ENCODE measurements around the gene ABCC3. TPM values are rescaled to one million over a fixed set of nuclear protein-coding genes. Genes with fewer than 3 reads are reported as not detected.

Gene ABCC3
- total RNA-seq, 1 donor from 2014 or later: 0.73 TPM

GRCh38 chr17:50587571-50587970, 47.1 kb upstream of the ABCC3 start:
- no peaks in the 10 kb centered on the region for H3K36me3 Mint-ChIP-seq (ENCODE audit: unreplicated experiment)
- peaks cover 26% of the 10 kb centered on the region for H3K27me3 Mint-ChIP-seq (ENCODE audit: unreplicated experiment)
- TF ChIP-seq CTCF (IDR thresholded peaks at IDR 0.05): no peak
- H3K27ac Mint-ChIP-seq (ENCODE audit: unreplicated experiment): no peak overlapping the region
- no peak overlapping the region for H3K4me3 Mint-ChIP-seq (ENCODE audit: unreplicated experiment)
- peaks cover 6% of the 10 kb centered on the region for H3K4me1 Mint-ChIP-seq (ENCODE audit: unreplicated experiment)
- no peak for DNase-seq (ENCODE audit: extremely low spot score, unreplicated experiment)
- H3K9me3 Mint-ChIP-seq (ENCODE audit: unreplicated experiment): no peaks in the 10 kb centered on the region

- Mint-ChIP-seq H3K27ac (ENCODE audit: unreplicated experiment) (no peak overlapping the region), H3K9me3 (ENCODE audit: unreplicated experiment) (no peaks in the 10 kb centered on the region), H3K27me3 (ENCODE audit: unreplicated experiment) (peaks cover 19% of the 10 kb centered on the region), H3K4me1 (ENCODE audit: unreplicated experiment) (peaks cover 6% of the 10 kb centered on the region), H3K36me3 (ENCODE audit: unreplicated experiment) (no peaks in the 10 kb centered on the region), H3K4me3 (ENCODE audit: unreplicated experiment) (no peak overlapping the region)
- DNase-seq (ENCODE audit: extremely low spot score, unreplicated experiment): no peak
- no peak for TF ChIP-seq CTCF (IDR thresholded peaks at IDR 0.05)
These were observed 46.2 kb upstream of the ABCC3 start for GRCh38 chr17:50588391-50589049.

GRCh38 chr17:50589095-50589705, 45.5 kb upstream of the ABCC3 start:
- Mint-ChIP-seq H3K27ac (ENCODE audit: unreplicated experiment) (no peak overlapping the region), H3K27me3 (ENCODE audit: unreplicated experiment) (peaks cover 13% of the 10 kb centered on the region), H3K36me3 (ENCODE audit: unreplicated experiment) (no peaks in the 10 kb centered on the region), H3K4me1 (ENCODE audit: unreplicated experiment) (peaks cover 6% of the 10 kb centered on the region), H3K4me3 (ENCODE audit: unreplicated experiment) (no peak overlapping the region), H3K9me3 (ENCODE audit: unreplicated experiment) (no peaks in the 10 kb centered on the region)
- TF ChIP-seq CTCF (IDR thresholded peaks at IDR 0.05): no peak
- no peak for DNase-seq (ENCODE audit: extremely low spot score, unreplicated experiment)

- DNase-seq (ENCODE audit: extremely low spot score, unreplicated experiment): no peak
- Mint-ChIP-seq H3K9me3 (ENCODE audit: unreplicated experiment) (no peaks in the 10 kb centered on the region), H3K27me3 (ENCODE audit: unreplicated experiment) (peaks cover 10% of the 10 kb centered on the region), H3K4me3 (ENCODE audit: unreplicated experiment) (no peak overlapping the region), H3K4me1 (ENCODE audit: unreplicated experiment) (peaks cover 6% of the 10 kb centered on the region), H3K36me3 (ENCODE audit: unreplicated experiment) (no peaks in the 10 kb centered on the region), H3K27ac (ENCODE audit: unreplicated experiment) (no peak overlapping the region)
- no peak for TF ChIP-seq CTCF (IDR thresholded peaks at IDR 0.05)
These were observed 43.5 kb upstream of the ABCC3 start for GRCh38 chr17:50590946-50591737.

- no peak for DNase-seq (ENCODE audit: extremely low spot score, unreplicated experiment)
- Mint-ChIP-seq H3K4me1 (ENCODE audit: unreplicated experiment) (peaks cover 6% of the 10 kb centered on the region), H3K9me3 (ENCODE audit: unreplicated experiment) (no peaks in the 10 kb centered on the region), H3K36me3 (ENCODE audit: unreplicated experiment) (no peaks in the 10 kb centered on the region), H3K4me3 (ENCODE audit: unreplicated experiment) (no peak overlapping the region), H3K27me3 (ENCODE audit: unreplicated experiment) (peaks cover 3% of the 10 kb centered on the region), H3K27ac (ENCODE audit: unreplicated experiment) (no peak overlapping the region)
- no peak for TF ChIP-seq CTCF (IDR thresholded peaks at IDR 0.05)
These were observed 41.4 kb upstream of the ABCC3 start for GRCh38 chr17:50593321-50593720.
